Activated gamma-delta T cell treated with Interleukin-2 at 50 U/mL for 16 hours (primary cell): ENCODE results near the gene MAML2.

Experiments
- DNase-seq: peaks from one replicate; pipeline ENCODE4 v3.0.0-alpha.2; 2020

Gene MAML2

GRCh38 chr11:96086111-96086510 lies 256.9 kb downstream of the MAML2 start:
- no peak for DNase-seq

GRCh38 chr11:96085319-96085930 lies 257.6 kb downstream of the MAML2 start:
- DNase-seq: no peak

DNA sequence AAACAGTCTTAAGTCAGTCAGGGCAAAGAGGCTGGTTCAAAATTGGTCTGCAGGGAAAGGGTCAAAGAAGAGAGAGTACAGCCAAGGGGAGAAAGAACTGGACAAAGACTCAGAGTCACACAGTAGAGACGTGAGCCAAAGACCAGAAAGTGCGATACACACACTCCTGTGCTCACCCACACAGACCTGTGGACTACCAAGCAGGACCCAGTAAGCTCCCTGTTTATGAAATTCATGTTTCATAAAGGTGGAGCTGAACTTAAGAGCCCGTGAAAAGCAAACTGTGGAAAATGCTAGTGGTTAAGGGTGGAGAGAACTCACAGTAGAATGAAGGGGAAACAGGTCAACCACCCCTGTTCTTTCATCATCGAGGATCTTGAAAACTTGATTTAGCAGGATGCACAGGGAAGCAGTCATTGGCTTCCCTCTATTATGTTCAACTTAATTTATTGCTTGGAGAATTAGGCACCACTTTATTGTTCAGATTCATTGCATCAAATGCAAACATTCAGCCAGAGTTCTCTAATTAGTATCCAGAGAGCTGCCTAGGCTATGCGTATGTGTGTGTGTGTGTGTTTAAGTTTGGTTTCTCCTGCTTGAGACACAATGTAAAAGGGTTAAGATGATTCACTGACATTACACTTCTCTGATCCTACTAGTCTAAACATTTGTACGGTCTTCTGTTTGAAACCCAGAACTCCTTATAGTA lies 258.2 kb downstream of the MAML2 start:
- no peak for DNase-seq

DNA sequence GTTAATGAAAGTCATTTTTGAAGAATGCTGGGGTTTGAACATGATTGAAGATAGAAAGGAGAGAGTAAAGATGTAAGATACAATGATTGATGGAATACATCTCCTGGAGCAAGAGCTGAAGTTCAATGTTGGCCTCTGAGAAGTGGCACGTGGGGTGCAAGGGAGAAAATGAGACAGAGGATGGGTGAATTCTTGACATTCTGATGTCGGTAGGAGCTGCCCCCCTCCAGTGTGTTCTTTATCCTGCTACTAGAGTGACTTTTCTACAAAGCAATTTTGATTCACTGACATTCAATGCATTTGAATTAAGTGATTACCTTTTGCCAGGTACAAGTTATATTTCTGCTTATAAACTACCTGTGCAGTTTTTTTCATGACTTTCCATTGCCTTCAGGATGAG lies 260.1 kb downstream of the MAML2 start:
- no peak for DNase-seq

DNA sequence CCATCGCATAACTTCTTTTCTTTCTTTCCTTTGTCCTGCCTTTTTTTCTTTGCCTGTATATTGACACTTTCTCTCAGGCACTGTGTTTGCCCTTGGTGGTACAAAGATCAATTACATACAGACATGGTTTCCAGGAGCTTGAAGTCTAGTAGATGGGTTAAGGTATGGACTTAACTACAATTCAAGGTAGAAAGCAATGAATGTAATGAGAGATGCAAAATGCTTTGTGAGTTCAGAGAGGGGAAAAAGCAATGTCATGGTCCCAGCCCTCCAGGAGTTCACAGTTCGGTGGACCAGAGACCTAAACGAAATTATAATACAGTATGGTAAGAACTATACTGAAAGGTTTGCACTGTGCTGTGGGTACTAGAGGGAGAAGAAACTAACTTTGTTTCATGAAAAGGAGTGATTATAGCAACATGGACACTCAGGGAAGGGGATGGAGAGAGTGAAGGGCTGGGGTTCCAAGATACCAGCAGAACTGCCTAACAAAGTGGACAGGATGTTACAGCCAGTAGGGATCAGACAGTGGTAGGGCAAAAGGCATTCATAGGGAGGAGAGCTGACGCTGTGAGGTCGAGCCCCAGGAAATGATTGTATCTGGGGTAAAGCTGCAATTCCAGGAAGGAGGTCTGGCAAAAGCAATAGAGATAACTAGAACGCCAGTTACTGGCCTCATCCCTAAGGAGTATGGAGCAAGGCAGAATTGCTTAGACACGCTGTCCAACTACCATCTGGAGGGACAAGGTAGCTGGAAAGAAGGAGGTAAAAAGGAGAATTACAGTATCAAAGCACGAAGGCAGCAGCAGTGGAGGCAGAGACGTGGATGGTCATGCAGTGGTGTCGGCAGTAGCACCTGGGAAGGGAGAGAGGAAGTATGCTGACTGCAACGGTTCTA lies 260.7 kb downstream of the MAML2 start:
- no peak for DNase-seq

- DNase-seq: no peak
These were observed 261.4 kb downstream of the MAML2 start for GRCh38 chr11:96081561-96081960.

GRCh38 chr11:96079691-96080090 lies 263.3 kb downstream of the MAML2 start:
- DNase-seq: no peak

DNA sequence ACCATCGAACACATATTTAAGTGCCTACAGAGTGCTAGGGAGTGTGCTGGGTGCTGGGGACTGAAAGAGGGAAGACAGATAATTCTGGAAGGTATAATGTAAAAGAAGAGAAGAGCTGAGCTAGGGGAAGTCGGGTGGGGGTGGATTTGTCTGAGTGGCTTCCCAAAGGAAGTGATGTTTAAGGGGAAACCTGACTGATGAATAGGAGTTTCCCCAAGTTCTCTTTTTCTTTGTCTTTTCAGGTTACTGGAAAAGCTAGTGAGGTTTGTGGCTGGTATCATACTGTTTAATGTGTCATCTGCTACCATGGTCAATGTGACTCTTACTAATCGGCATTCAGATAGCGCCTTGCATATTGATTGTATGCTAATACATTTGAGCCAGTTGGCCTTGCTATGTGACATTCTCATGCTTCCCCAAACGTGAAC lies 267.4 kb downstream of the MAML2 start:
- no peak for DNase-seq

DNA sequence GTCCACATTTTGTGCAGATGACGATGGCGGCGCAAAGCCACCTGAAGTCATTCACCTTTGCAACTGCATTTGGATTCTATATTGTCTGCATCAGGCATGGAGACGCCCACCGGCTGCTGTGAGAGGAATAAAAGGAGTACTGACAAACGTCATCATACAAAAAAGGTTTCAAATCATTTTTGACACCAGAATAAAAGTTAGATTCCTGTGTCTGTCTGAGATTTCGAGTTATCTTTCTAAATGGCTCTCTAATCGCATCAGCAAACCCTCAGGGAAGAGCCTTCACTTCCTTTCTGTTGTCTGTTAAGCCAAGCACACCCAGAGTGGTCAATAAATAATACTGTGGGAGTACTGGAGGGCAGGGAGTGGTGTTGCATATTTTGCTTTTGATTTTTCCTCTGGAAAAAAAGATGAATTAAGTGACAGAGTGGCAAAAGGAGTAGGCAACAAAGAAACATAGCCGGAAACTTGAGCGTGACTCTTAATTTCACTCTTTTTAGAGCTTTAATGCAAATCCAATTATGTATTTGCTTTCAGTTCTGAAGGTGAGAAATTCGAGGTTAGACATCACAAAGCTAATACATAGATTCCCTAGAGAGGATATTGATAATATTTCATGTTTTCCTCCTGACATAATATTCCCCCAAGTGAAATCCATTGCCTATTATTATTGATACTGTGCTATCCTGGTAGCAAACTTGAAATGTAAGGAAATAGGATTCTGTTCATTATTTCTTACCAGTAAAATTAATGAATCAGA lies 268.3 kb downstream of the MAML2 start:
- no peak for DNase-seq

DNA sequence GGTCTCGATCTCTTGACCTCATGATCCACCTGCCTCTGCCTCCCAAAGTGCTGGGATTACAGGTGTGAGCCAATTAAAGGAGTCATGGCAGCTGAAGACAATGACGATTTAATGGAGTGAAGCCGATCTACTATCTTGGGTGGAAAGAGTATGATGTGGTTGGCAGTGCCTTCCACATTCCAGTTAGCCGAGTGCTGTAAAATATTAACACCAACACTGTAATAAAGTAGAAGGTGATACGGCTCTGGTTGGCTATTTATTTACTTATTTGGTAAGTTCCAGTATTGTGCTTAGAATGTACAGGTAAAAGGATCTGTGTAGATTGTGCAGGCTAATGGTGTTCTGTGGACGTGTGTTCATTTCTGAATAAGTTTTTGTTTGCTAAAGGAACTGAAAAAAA lies 269.5 kb downstream of the MAML2 start:
- no peak for DNase-seq

- DNase-seq: no peak
These were observed 270.4 kb downstream of the MAML2 start for GRCh38 chr11:96072592-96072991.

DNA sequence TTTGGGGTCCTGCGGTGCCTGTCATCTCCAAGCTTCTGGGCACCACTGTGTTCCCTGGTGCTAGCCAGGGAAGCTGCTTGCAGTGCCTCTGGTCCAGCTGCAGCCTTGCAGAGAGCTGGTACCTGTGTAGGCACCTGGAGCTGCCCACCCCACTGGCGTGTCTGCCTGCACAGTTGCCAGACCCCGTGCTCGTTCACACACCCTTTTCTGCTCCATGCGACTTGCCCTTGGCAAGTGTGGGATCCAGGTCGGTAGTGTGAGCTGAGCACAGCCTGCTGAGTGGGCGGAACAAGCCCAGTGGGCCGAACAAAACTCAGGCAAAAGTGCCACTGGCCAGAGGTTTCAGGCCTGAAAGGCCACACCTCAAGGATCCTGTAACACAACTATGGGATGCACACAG lies 272.5 kb downstream of the MAML2 start:
- no peak for DNase-seq

DNA sequence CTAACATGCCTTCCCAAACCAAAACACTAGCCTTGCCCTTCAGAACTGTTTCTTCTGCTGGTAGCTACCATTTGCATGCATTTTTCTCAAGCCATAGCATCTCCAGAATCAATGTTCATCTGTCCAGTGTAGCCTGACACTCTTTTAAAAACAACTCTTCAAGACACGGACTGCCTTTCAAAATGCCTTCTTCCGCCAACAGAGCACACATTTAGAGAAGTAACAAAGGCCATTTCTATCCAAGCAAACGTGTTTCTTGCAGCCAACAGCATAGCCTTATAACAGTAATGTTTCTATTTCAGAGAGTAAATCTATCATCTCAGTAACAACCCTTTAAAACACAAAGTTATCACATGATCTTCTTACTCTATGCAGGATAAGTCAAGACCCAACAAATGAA lies 275.8 kb downstream of the MAML2 start:
- DNase-seq: no peak

DNA sequence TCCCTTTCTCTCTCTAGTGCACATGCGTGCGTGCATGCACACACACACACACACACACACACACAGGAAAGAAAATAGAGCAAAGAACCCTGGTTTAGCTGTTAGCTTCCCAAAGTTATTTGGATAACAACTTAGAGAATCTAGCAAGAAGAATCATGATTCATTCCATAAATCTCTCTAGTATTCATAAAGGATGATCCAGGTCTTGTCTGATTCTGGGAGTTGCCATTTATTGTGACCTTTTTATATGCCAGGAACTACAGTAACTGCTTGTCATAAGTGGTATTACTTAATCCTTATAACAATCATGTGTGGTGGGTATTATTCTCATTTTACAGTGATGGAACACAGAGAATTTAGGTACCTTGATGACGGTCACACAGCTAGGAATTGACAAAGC lies 277.6 kb downstream of the MAML2 start:
- no peak for DNase-seq

DNA sequence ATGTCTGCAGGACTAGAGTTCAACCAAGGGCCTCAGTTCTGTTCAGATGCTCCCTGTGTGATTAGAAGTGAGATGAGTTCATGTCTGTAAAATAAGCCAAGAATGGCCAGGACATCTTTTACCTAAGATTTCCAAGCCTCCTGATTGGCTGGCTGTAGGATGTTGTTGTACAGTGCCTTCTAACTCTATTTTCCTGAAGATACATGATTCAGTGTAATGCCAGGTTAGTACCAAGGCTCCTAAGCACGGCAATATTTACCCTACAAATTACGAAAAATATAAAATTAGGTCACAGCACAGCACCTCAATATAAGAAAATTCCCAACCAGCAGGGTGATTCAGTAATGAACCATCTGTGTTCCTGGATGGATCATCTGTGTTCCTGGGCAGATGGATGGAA lies 279.1 kb downstream of the MAML2 start:
- no peak for DNase-seq

GRCh38 chr11:96063053-96063452 lies 279.9 kb downstream of the MAML2 start:
- no peak for DNase-seq

GRCh38 chr11:96062134-96062533 lies 280.9 kb downstream of the MAML2 start:
- no peak for DNase-seq

GRCh38 chr11:96061730-96062129 lies 281.3 kb downstream of the MAML2 start:
- DNase-seq: no peak

DNA sequence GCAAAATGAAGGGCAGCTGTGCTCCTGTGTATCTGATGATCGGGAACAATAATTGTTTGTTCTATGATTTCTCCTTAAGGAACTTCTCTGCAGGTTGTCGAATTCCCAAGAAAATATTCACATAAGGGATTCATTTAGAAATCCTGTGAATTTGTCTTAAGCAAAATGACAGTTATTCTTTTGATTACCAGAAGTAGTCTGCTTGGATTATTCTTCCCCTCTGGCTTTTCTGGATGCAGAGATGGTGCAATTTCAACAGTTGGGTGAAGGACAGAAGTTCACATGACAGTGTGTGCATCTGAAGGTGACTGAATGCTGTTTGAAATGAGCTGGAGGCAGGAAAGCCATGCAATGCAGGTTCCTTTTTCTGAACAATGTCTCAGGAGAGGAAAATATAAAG lies 281.9 kb downstream of the MAML2 start:
- no peak for DNase-seq

- DNase-seq: no peak
These were observed 285.5 kb downstream of the MAML2 start for GRCh38 chr11:96057502-96057901.

- no peak for DNase-seq
These were observed 286.4 kb downstream of the MAML2 start for GRCh38 chr11:96056576-96056975.

DNA sequence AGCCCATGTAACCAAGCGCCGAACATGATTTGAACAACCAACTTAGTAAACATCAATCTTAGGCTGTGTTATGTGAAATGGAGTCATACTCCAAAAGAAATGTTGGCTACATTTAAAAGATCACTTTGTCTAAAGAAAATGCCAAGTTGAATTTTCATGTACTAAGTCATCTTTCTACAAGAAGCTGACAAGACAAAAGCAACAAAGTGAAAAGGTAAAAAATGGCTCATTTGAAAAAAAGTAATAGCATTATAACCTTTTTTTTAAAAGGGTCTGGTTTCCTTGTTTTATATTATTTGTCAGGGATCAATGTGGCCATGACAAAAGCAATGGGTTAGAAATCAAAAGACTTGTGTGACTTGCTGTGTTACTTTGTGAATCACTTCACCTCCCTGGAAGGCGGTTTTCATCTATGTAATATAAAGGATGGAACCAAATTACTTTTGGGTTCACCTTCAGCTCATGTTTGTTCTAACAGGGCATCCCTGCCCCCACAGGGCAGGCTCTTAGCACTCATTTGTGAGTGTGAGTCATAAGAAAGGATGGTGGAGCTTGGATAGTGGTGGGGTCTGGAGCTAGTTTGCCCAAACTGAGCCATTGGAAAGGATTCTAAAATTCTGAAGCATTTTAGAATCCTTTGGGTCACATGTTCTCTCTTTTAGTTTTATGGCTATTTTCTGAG lies 287.1 kb downstream of the MAML2 start:
- no peak for DNase-seq
